Airway epithelial cell (primary cell): ENCODE measurements around the gene RIMKLA. TPM values are rescaled to one million over a fixed set of nuclear protein-coding genes. Genes with fewer than 3 reads are reported as not detected.

Source experiments
- total RNA-seq: library from RNA; depleted of rRNA; stranded (reverse); fragments of >200 nt; gene quantifications from 2 replicates; pipeline ENCODE4 v1.2.3, GENCODE V29; 2015

RIMKLA gene
- not detected in 2 replicates for total RNA-seq

GRCh38 chr1:42380586-42381279 is at the start of gene RIMKLA:
Gene RIMKLA, plus strand, starts transcription at chr1:42380792. Its CDS starts 143 bp downstream, at chr1:42380935.

DNA sequence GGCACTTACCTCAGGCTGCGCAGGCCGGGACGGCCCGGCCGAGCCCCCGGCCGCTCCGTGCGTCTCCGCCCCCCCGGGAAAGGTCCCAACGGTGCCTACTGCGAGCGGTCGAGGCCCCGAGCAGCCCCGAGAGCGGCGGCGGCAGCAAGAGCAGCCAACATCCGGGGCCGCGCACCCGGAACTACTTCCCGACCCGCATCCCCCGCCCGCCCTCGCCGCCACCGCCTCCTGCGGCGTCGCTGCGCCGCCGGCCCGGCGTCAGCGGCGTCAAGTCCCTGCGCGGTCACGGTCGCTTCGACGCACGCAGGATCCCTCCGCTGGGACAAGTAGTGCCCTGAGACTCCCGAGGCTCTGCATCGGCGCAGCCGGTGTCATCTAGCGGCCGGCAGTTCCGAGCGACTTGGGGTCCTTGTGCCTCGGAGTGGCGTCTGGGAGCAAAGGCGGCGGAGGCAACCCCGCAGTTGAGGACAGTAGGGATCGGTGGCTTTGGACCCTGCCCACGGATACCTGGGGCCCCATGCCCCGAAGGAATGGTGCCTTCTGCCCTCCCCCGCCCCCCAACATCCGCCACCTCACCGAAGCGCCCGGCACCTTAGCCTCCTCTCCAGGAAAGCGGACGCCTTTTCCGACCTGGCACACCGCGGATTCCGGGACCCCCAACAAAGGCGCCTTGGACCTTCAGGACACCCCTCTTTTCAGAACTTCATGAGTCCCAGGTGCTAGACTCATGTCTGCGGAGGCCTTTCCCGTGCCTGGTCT is 45.4 kb upstream of the RIMKLA start, which contains the start of gene FOXJ3:
Gene FOXJ3 (minus strand): TSS at position 186 of the 759 bp plus-strand sequence. CDS start 24,142 bp downstream, outside the sequence.

DNA sequence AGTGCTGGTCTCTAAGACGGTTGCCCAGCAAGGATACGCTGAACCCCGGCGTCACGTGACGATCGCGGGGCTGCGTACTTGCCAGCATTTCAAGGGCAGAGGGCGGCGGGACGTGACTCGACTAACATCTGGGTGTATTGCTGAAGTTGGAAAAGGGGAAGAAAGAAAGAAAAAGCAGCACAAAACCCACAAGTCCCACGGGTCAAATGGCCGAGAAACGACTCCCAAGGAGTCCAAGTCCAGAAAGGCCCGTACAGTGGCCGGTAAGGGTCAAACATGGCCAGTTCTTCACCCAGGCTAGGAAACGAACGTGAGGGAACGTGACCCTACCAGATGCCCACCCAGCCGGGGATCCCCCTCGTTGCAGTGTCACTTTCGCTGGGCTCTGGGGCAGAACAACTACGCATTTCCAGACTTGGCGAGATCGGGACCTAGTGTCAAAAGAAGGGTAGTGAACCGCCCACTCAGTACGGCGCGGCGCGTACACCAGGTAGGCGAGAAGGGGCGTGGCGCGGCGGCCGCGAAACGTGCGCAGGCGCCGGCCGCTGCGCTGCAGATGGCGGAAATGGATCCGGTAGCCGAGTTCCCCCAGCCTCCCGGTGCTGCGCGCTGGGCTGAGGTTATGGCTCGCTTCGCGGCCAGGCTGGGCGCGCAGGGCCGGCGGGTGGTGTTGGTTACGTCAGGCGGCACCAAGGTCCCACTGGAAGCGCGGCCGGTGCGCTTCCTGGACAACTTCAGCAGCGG is 75.6 kb downstream of the RIMKLA start, which contains the start of the genes PPCS and ZMYND12:
Gene PPCS (plus strand): TSS at position 534 of the 744 bp plus-strand sequence. CDS start 23 bp downstream, at position 557.
Gene ZMYND12 (minus strand): TSS at position 13 of the 744 bp plus-strand sequence. CDS start 25 bp downstream, outside the sequence.

DNA sequence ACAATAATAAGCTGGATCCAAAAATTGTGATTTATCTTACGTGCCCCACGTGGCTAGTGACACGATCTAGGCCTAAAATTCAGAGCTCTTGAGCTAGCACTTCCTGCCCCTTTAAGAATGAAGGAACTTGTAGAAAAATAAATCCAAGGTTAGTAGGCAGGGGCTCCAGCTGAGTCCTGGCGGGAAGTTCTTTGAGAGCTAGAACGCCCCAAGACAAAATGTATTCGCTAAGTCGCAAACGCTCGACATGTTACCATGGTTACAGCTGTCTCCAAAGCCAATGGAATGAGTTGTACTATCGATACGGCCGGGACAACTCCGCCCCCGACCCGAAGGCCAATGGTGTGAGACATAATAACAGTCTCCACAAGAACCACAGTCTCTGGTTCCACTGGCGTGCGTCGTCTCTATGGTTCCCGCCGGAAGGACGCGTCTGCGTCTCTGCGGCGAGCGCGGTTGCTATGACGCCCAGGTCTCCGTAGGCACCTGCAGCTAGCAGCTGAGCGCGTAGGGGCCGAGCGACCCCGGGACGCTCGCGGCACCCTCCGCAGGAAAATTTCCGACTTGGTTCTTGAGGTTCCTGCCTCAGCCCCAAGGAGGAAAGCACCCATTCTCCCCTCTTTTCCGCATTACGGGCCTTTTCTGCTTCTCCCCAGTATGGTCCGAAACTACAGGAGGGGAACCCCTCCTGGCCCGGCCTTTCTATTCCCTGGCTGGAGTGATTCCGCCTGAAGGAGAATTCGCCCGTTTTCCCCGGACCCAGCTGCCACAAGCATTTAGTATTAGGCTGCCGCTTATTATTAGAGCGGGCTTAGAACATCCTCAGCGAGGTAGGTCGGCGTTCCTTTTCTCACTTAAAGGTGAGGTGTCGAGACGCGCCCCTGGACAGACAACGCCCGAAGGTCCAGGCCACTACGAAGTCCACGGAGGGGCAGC is 82.5 kb downstream of the RIMKLA start, which contains the start of gene CCDC30:
Gene CCDC30 (plus strand): TSS at position 459 of the 936 bp plus-strand sequence. CDS start 17,266 bp downstream, outside the sequence.

Other genes with a start within 250 kb of the RIMKLA start
- not detected in 2 replicates for gene GUCA2B, start 227.4 kb upstream of the RIMKLA start, total RNA-seq
- gene GUCA2A, start 216.0 kb upstream of the RIMKLA start, total RNA-seq, result not detected in 2 replicates
- 14.4 and 20.1 TPM in 2 replicates for gene FOXJ3, start 45.6 kb upstream of the RIMKLA start, total RNA-seq
- 0.09 and 0.99 TPM in 2 replicates for gene ZMYND12, start 75.2 kb downstream of the RIMKLA start, total RNA-seq
- gene PPCS, start 75.8 kb downstream of the RIMKLA start, total RNA-seq, result 67.0 and 95.4 TPM in 2 replicates
- 0.09 and 0.21 TPM in 2 replicates for gene CCDC30, start 82.5 kb downstream of the RIMKLA start, total RNA-seq